Loucy (cell line): ENCODE measurements around the gene U2AF2.

Experiments
- CTCF ChIP-seq: fragments of 200-600 bp; sonication (generic); conservative IDR thresholded peaks from 2 replicates; pipeline ENCODE4 v1.5.1; 2014; ENCODE audit warnings: mild to moderate bottlenecking, antibody characterized with exemption, low read length
- EZH2phosphoT487 ChIP-seq: fragments of 200-600 bp; IDR thresholded peaks from 2 replicates; pipeline ENCODE4 v1.6.1; 2018; ENCODE audit warnings: antibody characterized with exemption, mild to moderate bottlenecking, moderate library complexity, borderline replicate concordance

GRCh38 chr19:55674459-55674840 is 19.6 kb downstream of the U2AF2 start:
- TF ChIP-seq CTCF (no peak), EZH2phosphoT487 (no peak)
